Activated CD4-positive, alpha-beta T cell treated with anti-CD3 and anti-CD28 coated beads, Interleukin-2, amount 10 ng/mL, durations not matched to agents 24 days and 14 days (primary cell): ENCODE data around the gene SPRED2. TPM values are rescaled to one million over a fixed set of nuclear protein-coding genes. Genes with fewer than 3 reads are reported as not detected.

ENCODE experiments used
- DNase-seq: peaks from one replicate; pipeline ENCODE4 v3.0.0; 2022
- H3K27ac Mint-ChIP-seq: one replicate; pipeline ENCODE4 v1.8.0; 2022; ENCODE audit warnings: mild to moderate bottlenecking, mixed read lengths
- H3K27me3 Mint-ChIP-seq: one replicate; pipeline ENCODE4 v1.8.0; 2022; ENCODE audit warnings: mixed read lengths
- H3K36me3 Mint-ChIP-seq: one replicate; pipeline ENCODE4 v1.8.0; 2022; ENCODE audit warnings: low read depth, mild to moderate bottlenecking, mixed read lengths
- H3K4me1 Mint-ChIP-seq: one replicate; pipeline ENCODE4 v1.8.0; 2021; ENCODE audit warnings: mixed read lengths
- H3K4me3 Mint-ChIP-seq: one replicate; pipeline ENCODE4 v1.8.0; 2022; ENCODE audit warnings: mild to moderate bottlenecking, moderate library complexity, mixed read lengths
- H3K9me3 Mint-ChIP-seq: one replicate; pipeline ENCODE4 v1.8.0; 2021; ENCODE audit warnings: mixed read lengths
- intact Hi-C: fragments of 100-400 bp; cut with micrococcal nuclease; formaldehyde crosslinking; loops from one replicate; pipeline ENCODE4 v1.15.1; 2023
- total RNA-seq: library from RNA; stranded (reverse); gene quantifications from 2 replicates; pipeline ENCODE4 v1.2.3, GENCODE V29; 2022

SPRED2 gene
- 7.7 and 9.2 TPM in 2 replicates for total RNA-seq

DNA sequence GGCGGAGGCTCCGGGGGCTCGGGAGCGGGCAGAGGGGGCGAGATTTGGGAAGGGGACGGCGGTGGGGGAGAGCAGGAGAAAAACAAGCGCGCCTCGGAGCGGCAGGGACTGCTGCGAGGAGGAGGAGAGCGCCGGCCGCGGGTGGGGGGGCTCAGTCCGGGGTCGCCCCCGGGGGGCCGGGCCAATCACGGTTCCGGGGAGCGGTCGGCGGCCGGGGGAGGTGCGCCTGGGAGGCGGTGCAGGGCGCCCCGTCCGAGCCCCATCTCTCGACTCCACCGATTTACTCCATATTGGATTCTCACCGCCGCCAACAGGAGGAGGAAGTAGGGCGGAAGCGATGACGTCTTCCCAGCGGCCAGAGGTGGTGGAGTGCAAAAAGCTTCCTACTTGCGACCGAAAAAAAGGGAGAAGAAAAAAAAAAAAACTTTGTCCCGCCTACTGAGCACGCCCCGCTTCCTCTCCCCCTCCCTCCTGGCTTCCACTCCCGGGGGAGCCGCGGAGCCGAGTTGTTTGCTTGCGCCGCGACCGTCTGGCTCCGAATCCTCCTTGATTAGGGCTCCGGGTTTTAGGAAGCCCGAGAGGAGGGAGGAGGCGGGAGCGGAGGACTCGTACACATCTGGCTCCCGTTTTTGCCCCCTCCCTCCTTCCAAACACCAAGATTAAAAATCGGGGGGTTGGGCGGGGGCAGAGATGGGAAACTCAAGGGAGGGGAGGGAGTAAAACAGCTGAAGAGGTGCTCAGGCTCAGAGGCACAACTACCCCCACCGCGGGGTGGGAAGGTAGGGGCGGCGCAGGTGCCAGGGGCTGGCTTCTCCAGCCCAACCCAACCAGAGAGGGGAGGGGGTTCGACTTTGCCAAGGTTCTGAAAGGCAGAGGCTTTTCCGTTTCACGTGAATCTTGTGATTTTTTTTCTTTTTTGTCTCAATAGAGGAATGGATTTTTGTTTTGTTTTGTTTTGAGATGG is at the start of gene SPRED2:
Gene SPRED2, minus strand, starts transcription at position 373 of the 964 bp plus-strand sequence. CDS start 612 bp downstream, outside the sequence.
- Mint-ChIP-seq H3K27me3 (peaks cover 36% of the 10 kb centered on the region), H3K4me3 (peak within 1 kb of the TSS; percentile 97), H3K36me3 (no peaks in the 10 kb centered on the region), H3K9me3 (no peaks in the 10 kb centered on the region), H3K4me1 (peaks cover 31% of the 10 kb centered on the region), H3K27ac (peak within 1 kb of the TSS; percentile 89)
- intact Hi-C loops = loop anchor here (1.0 to 5.0 kb wide), 4 partner anchors 131 to 445 kb away; partner anchors contain the start of genes ACTR2, RAB1A and SLC1A4
- peak; percentile 93 for DNase-seq

- no peaks in the 10 kb centered on the region for H3K36me3 Mint-ChIP-seq
- no peak overlapping the region for H3K27ac Mint-ChIP-seq
- no peaks in the 10 kb centered on the region for H3K9me3 Mint-ChIP-seq
- no peaks in the 10 kb centered on the region for H3K4me1 Mint-ChIP-seq
- DNase-seq = no peak
- no peak overlapping the region for H3K4me3 Mint-ChIP-seq
- peaks cover 6% of the 10 kb centered on the region for H3K27me3 Mint-ChIP-seq
- intact Hi-C loops = no loop called here
Observed at GRCh38 chr2:65481961-65482360, 49.6 kb upstream of the SPRED2 start.

DNA sequence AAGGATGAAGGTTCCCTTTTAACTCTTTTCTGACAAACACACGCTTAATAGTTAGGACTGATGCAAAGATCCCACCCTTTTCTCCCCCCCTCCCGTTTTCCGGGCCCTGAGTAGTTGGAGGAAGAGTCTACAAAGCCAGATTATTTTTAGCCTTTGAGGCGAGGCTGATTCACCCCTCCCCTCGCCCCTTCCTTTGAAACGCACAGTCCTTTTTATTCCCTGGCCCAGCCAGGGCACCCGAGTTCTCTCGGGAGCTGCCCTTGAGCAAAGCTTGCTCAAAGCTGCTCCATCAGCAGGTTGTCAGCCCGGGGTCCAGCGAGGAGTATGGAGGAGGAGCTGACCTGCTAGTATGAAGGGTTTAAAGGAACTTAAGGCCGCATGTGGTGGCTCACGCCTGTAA is 47.1 kb upstream of the SPRED2 start:
- H3K27me3 Mint-ChIP-seq = peaks cover 6% of the 10 kb centered on the region
- intact Hi-C loops = no loop called here
- no peak overlapping the region for H3K27ac Mint-ChIP-seq
- H3K9me3 Mint-ChIP-seq = peaks cover 6% of the 10 kb centered on the region
- H3K36me3 Mint-ChIP-seq = no peaks in the 10 kb centered on the region
- no peak overlapping the region for H3K4me3 Mint-ChIP-seq
- DNase-seq = no peak
- no peaks in the 10 kb centered on the region for H3K4me1 Mint-ChIP-seq

GRCh38 chr2:65478498-65479135 is 46.2 kb upstream of the SPRED2 start:
- H3K4me1 Mint-ChIP-seq = no peaks in the 10 kb centered on the region
- H3K27me3 Mint-ChIP-seq = peaks cover 6% of the 10 kb centered on the region
- no peak overlapping the region for H3K27ac Mint-ChIP-seq
- H3K9me3 Mint-ChIP-seq = peaks cover 12% of the 10 kb centered on the region
- H3K36me3 Mint-ChIP-seq = no peaks in the 10 kb centered on the region
- intact Hi-C loops = no loop called here
- no peak for DNase-seq
- H3K4me3 Mint-ChIP-seq = no peak overlapping the region

DNA sequence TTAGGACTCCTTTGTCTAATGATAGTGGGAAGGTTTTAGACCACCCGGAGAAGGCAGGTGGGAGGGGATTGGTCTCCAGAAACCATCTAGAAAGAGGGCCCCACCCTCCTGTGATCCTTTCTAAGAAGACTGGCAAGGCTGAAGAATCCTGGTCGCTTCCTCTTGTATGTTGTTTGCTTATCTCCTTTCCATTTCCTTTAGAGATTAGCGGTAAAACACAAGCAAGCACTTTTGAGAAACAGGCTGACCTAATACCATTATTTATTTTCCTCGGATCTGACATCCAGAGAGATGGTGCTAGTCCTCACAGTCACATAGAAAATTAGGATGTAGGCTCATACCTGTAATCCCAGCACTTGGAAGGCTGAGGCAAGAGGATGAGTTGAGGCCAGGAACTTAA is 45.2 kb upstream of the SPRED2 start:
- Mint-ChIP-seq H3K9me3 (peaks cover 12% of the 10 kb centered on the region), H3K4me1 (no peaks in the 10 kb centered on the region), H3K27ac (no peak overlapping the region), H3K4me3 (no peak overlapping the region), H3K36me3 (no peaks in the 10 kb centered on the region), H3K27me3 (peaks cover 6% of the 10 kb centered on the region)
- intact Hi-C loops = no loop called here
- DNase-seq = no peak

- Mint-ChIP-seq H3K4me1 (no peaks in the 10 kb centered on the region), H3K9me3 (peaks cover 12% of the 10 kb centered on the region), H3K27ac (no peak overlapping the region), H3K36me3 (no peaks in the 10 kb centered on the region), H3K4me3 (no peak overlapping the region), H3K27me3 (peaks cover 6% of the 10 kb centered on the region)
- intact Hi-C loops = no loop called here
- no peak for DNase-seq
Observed at GRCh38 chr2:65476778-65477177, 44.4 kb upstream of the SPRED2 start.

- no peak overlapping the region for H3K4me3 Mint-ChIP-seq
- H3K36me3 Mint-ChIP-seq = no peaks in the 10 kb centered on the region
- intact Hi-C loops = no loop called here
- H3K4me1 Mint-ChIP-seq = no peaks in the 10 kb centered on the region
- no peak overlapping the region for H3K27ac Mint-ChIP-seq
- H3K27me3 Mint-ChIP-seq = peaks cover 4% of the 10 kb centered on the region
- peaks cover 12% of the 10 kb centered on the region for H3K9me3 Mint-ChIP-seq
- DNase-seq = no peak
Observed at GRCh38 chr2:65475000-65475399, 42.6 kb upstream of the SPRED2 start.

DNA sequence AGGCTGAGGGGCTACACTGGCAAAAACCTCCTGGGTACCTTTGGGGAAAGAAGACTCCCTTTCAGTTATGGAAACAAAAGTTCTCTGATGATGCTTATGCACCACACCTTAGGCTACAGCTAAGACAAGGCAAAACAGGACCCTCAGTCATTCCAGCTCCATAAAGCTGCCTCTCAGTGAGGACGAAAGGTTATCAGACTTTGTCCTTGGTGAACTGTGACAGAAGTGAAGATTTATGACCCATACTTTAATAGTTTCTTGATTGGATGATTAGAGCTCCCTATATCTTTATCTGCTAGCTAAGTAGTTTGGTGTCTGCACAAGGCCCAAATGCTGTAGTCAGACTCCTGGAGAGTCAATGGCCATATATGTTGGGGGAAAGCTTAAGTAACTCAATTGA is 40.6 kb upstream of the SPRED2 start:
- no peak for DNase-seq
- Mint-ChIP-seq H3K4me3 (no peak overlapping the region), H3K36me3 (no peaks in the 10 kb centered on the region), H3K4me1 (no peaks in the 10 kb centered on the region), H3K27me3 (peaks cover 2% of the 10 kb centered on the region), H3K27ac (no peak overlapping the region), H3K9me3 (peaks cover 12% of the 10 kb centered on the region)
- intact Hi-C loops = no loop called here

- H3K27ac Mint-ChIP-seq = no peak overlapping the region
- no peaks in the 10 kb centered on the region for H3K4me1 Mint-ChIP-seq
- H3K9me3 Mint-ChIP-seq = peaks cover 14% of the 10 kb centered on the region
- H3K36me3 Mint-ChIP-seq = no peaks in the 10 kb centered on the region
- DNase-seq = no peak
- intact Hi-C loops = no loop called here
- peaks cover 5% of the 10 kb centered on the region for H3K27me3 Mint-ChIP-seq
- no peak overlapping the region for H3K4me3 Mint-ChIP-seq
Observed at GRCh38 chr2:65471409-65471808, 39.0 kb upstream of the SPRED2 start.

GRCh38 chr2:65466551-65466950 is 34.2 kb upstream of the SPRED2 start:
- Mint-ChIP-seq H3K4me1 (no peaks in the 10 kb centered on the region), H3K9me3 (peaks cover 3% of the 10 kb centered on the region), H3K27ac (no peak overlapping the region), H3K4me3 (no peak overlapping the region), H3K36me3 (no peaks in the 10 kb centered on the region), H3K27me3 (peaks cover 9% of the 10 kb centered on the region)
- intact Hi-C loops = no loop called here
- DNase-seq = no peak

- H3K4me1 Mint-ChIP-seq = no peaks in the 10 kb centered on the region
- no peak overlapping the region for H3K27ac Mint-ChIP-seq
- H3K4me3 Mint-ChIP-seq = no peak overlapping the region
- peaks cover 14% of the 10 kb centered on the region for H3K27me3 Mint-ChIP-seq
- intact Hi-C loops = no loop called here
- peaks cover 7% of the 10 kb centered on the region for H3K9me3 Mint-ChIP-seq
- no peak for DNase-seq
- H3K36me3 Mint-ChIP-seq = no peaks in the 10 kb centered on the region
Observed at GRCh38 chr2:65465857-65466256, 33.5 kb upstream of the SPRED2 start.

GRCh38 chr2:65465124-65465523 is 32.7 kb upstream of the SPRED2 start:
- H3K27me3 Mint-ChIP-seq = peaks cover 16% of the 10 kb centered on the region
- H3K27ac Mint-ChIP-seq = no peak overlapping the region
- H3K4me3 Mint-ChIP-seq = no peak overlapping the region
- no peak for DNase-seq
- no peaks in the 10 kb centered on the region for H3K4me1 Mint-ChIP-seq
- H3K9me3 Mint-ChIP-seq = peaks cover 7% of the 10 kb centered on the region
- intact Hi-C loops = no loop called here
- H3K36me3 Mint-ChIP-seq = no peaks in the 10 kb centered on the region

- Mint-ChIP-seq H3K4me1 (no peaks in the 10 kb centered on the region), H3K27ac (no peak overlapping the region), H3K36me3 (no peaks in the 10 kb centered on the region), H3K4me3 (no peak overlapping the region), H3K9me3 (peaks cover 7% of the 10 kb centered on the region), H3K27me3 (peaks cover 21% of the 10 kb centered on the region)
- intact Hi-C loops = no loop called here
- no peak for DNase-seq
Observed at GRCh38 chr2:65464604-65465003, 32.2 kb upstream of the SPRED2 start.

GRCh38 chr2:65458999-65459398 is 26.6 kb upstream of the SPRED2 start:
- H3K36me3 Mint-ChIP-seq = no peaks in the 10 kb centered on the region
- intact Hi-C loops = no loop called here
- peaks cover 41% of the 10 kb centered on the region for H3K27me3 Mint-ChIP-seq
- H3K4me3 Mint-ChIP-seq = no peak overlapping the region
- H3K27ac Mint-ChIP-seq = no peak overlapping the region
- peaks cover 4% of the 10 kb centered on the region for H3K9me3 Mint-ChIP-seq
- no peaks in the 10 kb centered on the region for H3K4me1 Mint-ChIP-seq
- no peak for DNase-seq
